Karpas-422 (cell line): ENCODE data around the gene RP9. TPM values are rescaled to one million over a fixed set of nuclear protein-coding genes. Genes with fewer than 3 reads are reported as not detected.
A peak's percentile ranks its signal among the peaks of the same experiment; 100 is the strongest.

Source experiments
- DNase-seq: peaks from one replicate; pipeline ENCODE4 v3.0.0-alpha.2; 2015
- H2AFZ ChIP-seq: fragments of 200-600 bp; sonication (generic); 2 replicates; pipeline ENCODE4 v1.6.1; 2014; ENCODE audit warnings: antibody characterized with exemption, low read length, mixed read lengths
- H3K27ac ChIP-seq: fragments of 200-600 bp; sonication (generic); 2 replicates; pipeline ENCODE4 v1.5.1; 2014; ENCODE audit warnings: mild to moderate bottlenecking, low read length, moderate library complexity
- H3K27me3 ChIP-seq: fragments of 200-600 bp; sonication (generic); 2 replicates; pipeline ENCODE4 v1.6.1; 2014; ENCODE audit warnings: low read length, mixed read lengths
- H3K36me3 ChIP-seq: fragments of 200-600 bp; sonication (generic); 2 replicates; pipeline ENCODE4 v1.6.1; 2014; ENCODE audit warnings: low read length, mixed read lengths; ENCODE audit not compliant: insufficient read depth
- H3K4me1 ChIP-seq: fragments of 200-600 bp; sonication (generic); 2 replicates; pipeline ENCODE4 v1.6.1; 2014; ENCODE audit warnings: mild to moderate bottlenecking, low read length, mixed read lengths
- H3K4me2 ChIP-seq: fragments of 200-600 bp; sonication (generic); 2 replicates; pipeline ENCODE4 v1.6.1; 2014; ENCODE audit warnings: low read length, low read depth, mild to moderate bottlenecking; ENCODE audit not compliant: poor library complexity, severe bottlenecking
- H3K4me3 ChIP-seq: fragments of 200-600 bp; sonication (generic); 2 replicates; pipeline ENCODE4 v1.5.1; 2014; ENCODE audit warnings: mild to moderate bottlenecking, antibody characterized with exemption, low read length, mixed read lengths
- H3K79me2 ChIP-seq: fragments of 200-600 bp; sonication (generic); 2 replicates; pipeline ENCODE4 v1.6.1; 2014; ENCODE audit warnings: mild to moderate bottlenecking, low read length, mixed read lengths
- H3K9ac ChIP-seq: fragments of 200-600 bp; sonication (generic); 2 replicates; pipeline ENCODE4 v1.6.0; 2014; ENCODE audit warnings: low read length
- H3K9me2 ChIP-seq: fragments of 200-600 bp; sonication (generic), shearing (Covaris generic); replicated peaks from 2 replicates; pipeline ENCODE4 v1.6.0; 2014; ENCODE audit warnings: mild to moderate bottlenecking, low read length, moderate library complexity; ENCODE audit not compliant: insufficient read depth
- H3K9me3 ChIP-seq: fragments of 300-700, 200-600 bp; sonication (generic); 2 replicates; pipeline ENCODE4 v1.6.1; 2014; ENCODE audit warnings: low read length, mixed read lengths
- H4K20me1 ChIP-seq: fragments of 200-600 bp; sonication (generic); 2 replicates; pipeline ENCODE4 v1.6.1; 2014; ENCODE audit warnings: mild to moderate bottlenecking, antibody characterized with exemption, low read length, low read depth; ENCODE audit not compliant: insufficient read depth
- total RNA-seq: library from RNA; depleted of rRNA; stranded (reverse); fragments of >200 nt; shearing (Covaris generic); gene quantifications from 2 replicates; pipeline ENCODE4 v1.2.3, GENCODE V29; 2014; ENCODE audit warnings: low replicate concordance

Gene RP9
- total RNA-seq, 1 experiment from 2014 or later = 10.3 TPM

- Histone ChIP-seq H4K20me1 (no peaks in the 10 kb centered on the region), H2AFZ (no peak overlapping the region), H3K9me3 (peaks cover 4% of the 10 kb centered on the region; the same call in 1 of the 2 replicates), H3K4me3 (no peak overlapping the region), H3K27ac (no peak overlapping the region), H3K9ac (no peak overlapping the region), H3K27me3 (no peaks in the 10 kb centered on the region), H3K79me2 (no peaks in the 10 kb centered on the region), H3K9me2 (no peaks in the 10 kb centered on the region), H3K36me3 (no peaks in the 10 kb centered on the region), H3K4me1 (peaks cover 2% of the 10 kb centered on the region), H3K4me2 (no peak overlapping the region)
- DNase-seq = no peak
These were observed 5.8 kb upstream of the RP9 start for GRCh38 chr7:33114976-33115375.

DNA sequence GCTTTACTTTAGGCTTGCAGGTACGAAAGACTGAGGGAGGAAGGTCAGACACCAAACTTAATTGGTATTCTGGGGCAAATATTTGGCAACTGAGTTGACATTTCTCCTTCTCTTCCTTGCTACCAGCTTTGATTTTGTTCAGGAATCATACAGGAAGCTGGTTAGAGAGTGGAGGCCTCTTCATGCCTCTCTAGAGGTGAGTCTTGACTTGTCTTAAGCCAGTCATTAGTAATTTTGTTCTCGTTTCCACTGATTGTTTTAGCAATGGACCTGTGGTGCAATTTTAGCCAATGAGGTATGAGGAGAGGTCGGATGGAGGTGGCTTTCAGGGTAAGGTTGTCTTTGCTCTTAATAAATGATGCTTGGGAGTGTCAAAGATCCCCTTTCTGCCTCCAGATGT is 2.4 kb upstream of the RP9 start:
- Histone ChIP-seq H3K9me3 (no peaks in the 10 kb centered on the region), H3K4me1 (peaks cover 24% of the 10 kb centered on the region), H3K27ac (no peak overlapping the region), H3K9ac (no peak overlapping the region), H2AFZ (no peak overlapping the region), H3K4me2 (no peak overlapping the region), H3K4me3 (no peak overlapping the region), H3K27me3 (no peaks in the 10 kb centered on the region), H4K20me1 (peaks cover 9% of the 10 kb centered on the region; the same call in 1 of the 2 replicates), H3K79me2 (peaks cover 25% of the 10 kb centered on the region), H3K9me2 (no peaks in the 10 kb centered on the region), H3K36me3 (no peaks in the 10 kb centered on the region)
- DNase-seq = no peak

- Histone ChIP-seq H3K9ac (peak overlapping the region; percentile 60), H4K20me1 (peaks cover 15% of the 10 kb centered on the region; the same call in 1 of the 2 replicates), H3K79me2 (peaks cover 42% of the 10 kb centered on the region), H3K27me3 (no peaks in the 10 kb centered on the region), H3K36me3 (no peaks in the 10 kb centered on the region), H3K4me1 (peaks cover 29% of the 10 kb centered on the region), H3K9me2 (no peaks in the 10 kb centered on the region), H3K9me3 (no peaks in the 10 kb centered on the region), H3K4me3 (peak overlapping the region; percentile 67), H3K27ac (no peak overlapping the region), H3K4me2 (peak overlapping the region; percentile 76), H2AFZ (peak overlapping the region; percentile 91; the same call in 1 of the 2 replicates)
- DNase-seq = no peak
These were observed 594 bp upstream of the RP9 start for GRCh38 chr7:33109758-33110238.

DNA sequence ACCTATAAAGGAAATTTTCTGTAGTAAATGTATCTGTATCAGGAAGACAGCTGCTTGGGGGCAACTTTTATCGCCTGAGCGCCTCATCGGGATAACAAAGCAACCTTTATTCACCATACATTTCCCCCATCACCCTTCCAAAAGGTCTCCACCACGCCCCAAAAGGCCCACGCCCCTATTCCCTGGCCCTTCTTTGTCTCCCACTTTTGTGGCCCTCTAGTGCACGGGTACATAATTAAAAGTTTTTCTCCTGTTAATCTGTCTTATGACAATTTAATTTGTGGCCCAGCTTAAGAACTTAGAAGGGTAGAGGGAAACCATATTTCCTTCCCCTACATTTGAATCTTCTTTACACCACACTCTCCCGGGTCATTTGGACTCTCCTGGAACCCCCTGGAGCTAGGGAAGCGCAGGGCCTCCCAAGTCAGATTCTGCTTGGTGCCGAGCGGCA is 625 bp downstream of the RP9 start:
- H3K4me1 ChIP-seq = peaks cover 29% of the 10 kb centered on the region
- peak overlapping the region; percentile 84 for H3K4me3 ChIP-seq
- H3K9ac ChIP-seq = peak overlapping the region; percentile 95
- peak overlapping the region; percentile 4; the same call in 1 of the 2 replicates for H3K27ac ChIP-seq
- DNase-seq = peak; percentile 67
- peaks cover 15% of the 10 kb centered on the region; the same call in 1 of the 2 replicates for H4K20me1 ChIP-seq
- H3K27me3 ChIP-seq = no peaks in the 10 kb centered on the region
- peak overlapping the region; percentile 79 for H3K4me2 ChIP-seq
- H3K9me2 ChIP-seq = no peaks in the 10 kb centered on the region
- H3K9me3 ChIP-seq = no peaks in the 10 kb centered on the region
- H2AFZ ChIP-seq = peak overlapping the region; percentile 81
- no peaks in the 10 kb centered on the region for H3K36me3 ChIP-seq
- peaks cover 54% of the 10 kb centered on the region for H3K79me2 ChIP-seq

DNA sequence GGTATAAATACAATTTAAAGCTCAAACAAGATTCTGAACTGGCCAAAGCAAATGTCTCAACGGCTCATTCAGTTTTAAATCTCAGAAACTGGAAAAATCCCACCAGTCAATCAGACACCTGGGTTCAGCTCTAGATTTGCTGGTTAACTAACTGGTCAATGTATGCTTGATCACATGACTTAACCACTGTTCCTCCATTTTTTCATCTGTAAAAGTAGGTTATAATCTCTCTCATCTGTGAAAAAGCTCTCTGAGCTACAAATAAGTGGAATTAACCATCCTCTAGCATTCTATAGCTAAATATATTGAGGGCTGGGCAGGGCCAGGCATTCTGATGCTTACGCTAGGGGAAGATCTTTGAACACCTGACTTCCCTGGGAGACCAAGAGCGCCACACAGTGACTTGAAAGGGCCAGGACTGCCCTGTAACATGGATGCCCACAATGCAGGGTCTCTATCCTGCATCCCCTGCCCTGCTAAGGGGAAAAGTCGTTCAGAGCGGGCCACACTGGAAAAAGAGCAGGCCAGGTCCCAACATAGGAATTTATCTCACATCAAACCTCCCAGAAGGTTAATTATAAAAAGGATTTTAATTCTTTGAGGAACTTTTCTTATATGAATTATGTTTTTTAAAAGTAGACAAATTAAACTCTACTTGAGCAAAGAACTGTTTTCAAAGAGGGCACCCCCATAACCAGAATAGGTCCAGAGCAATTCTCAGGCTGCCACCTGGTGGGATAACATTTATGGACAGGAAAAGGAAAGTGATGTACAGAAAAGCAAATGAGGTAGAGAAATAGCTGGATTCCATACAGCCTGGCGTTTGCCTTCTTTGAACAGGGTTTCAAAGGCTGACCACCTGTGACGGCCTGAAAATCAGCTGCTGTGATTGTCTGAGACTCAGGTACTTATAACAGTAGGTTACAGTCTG is 1.8 kb downstream of the RP9 start:
- no peak overlapping the region for H2AFZ ChIP-seq
- H3K9me3 ChIP-seq = no peaks in the 10 kb centered on the region
- DNase-seq = peak; percentile 74
- peak overlapping the region; percentile 84 for H3K4me3 ChIP-seq
- H3K4me2 ChIP-seq = peak overlapping the region; percentile 79
- H3K9ac ChIP-seq = peak overlapping the region; percentile 95
- H3K36me3 ChIP-seq = no peaks in the 10 kb centered on the region
- H3K27ac ChIP-seq = no peak overlapping the region
- peaks cover 66% of the 10 kb centered on the region for H3K79me2 ChIP-seq
- H4K20me1 ChIP-seq = peaks cover 15% of the 10 kb centered on the region; the same call in 1 of the 2 replicates
- H3K9me2 ChIP-seq = no peaks in the 10 kb centered on the region
- peaks cover 29% of the 10 kb centered on the region for H3K4me1 ChIP-seq
- H3K27me3 ChIP-seq = no peaks in the 10 kb centered on the region

DNA sequence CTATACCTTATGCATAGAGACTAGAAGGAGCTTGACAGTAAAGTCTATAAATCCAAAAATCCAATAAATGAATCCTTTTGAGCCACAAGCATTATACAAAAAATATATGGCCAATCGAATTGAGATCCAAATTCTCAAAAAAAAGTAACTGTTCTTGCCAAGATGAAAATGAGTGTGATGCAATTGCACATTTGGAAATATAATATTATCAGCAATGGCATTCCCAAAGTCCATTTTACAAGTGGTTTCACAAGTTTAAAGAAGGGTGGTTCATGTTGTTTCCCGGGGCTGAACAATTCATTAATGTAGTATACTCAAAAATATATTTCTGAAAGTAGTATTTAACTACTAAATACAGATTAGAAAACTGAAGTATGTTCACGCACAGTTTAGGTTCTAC is 7.3 kb downstream of the RP9 start:
- Histone ChIP-seq H3K9me3 (no peaks in the 10 kb centered on the region), H3K27me3 (no peaks in the 10 kb centered on the region), H3K36me3 (peaks cover 16% of the 10 kb centered on the region; the same call in 1 of the 2 replicates), H3K4me3 (no peak overlapping the region), H3K4me1 (peaks cover 26% of the 10 kb centered on the region), H4K20me1 (peaks cover 14% of the 10 kb centered on the region; the same call in 1 of the 2 replicates), H3K9me2 (no peaks in the 10 kb centered on the region), H3K4me2 (no peak overlapping the region), H3K79me2 (peaks cover 69% of the 10 kb centered on the region), H3K9ac (no peak overlapping the region), H2AFZ (no peak overlapping the region), H3K27ac (no peak overlapping the region)
- no peak for DNase-seq

DNA sequence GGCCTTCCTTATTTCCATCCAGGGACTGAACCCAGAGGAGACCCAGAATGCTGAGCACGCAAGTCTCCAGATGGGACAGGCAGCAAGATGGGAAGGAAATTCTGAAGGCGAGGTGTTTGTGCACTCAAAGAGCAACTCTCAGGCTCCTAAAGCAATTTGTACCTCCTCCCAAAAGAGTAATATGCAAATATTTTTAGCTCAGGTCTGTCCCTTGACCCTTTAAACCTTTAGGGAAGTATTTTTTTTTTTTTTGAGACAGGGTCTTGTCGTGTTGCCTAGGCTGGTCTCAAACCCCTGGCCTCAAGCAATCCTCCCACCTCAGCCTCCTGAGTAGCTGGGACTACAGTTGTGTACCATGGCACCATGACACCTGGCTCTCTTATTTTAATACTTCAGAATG is 8.4 kb downstream of the RP9 start:
- DNase-seq = no peak
- Histone ChIP-seq H3K4me1 (peaks cover 19% of the 10 kb centered on the region), H3K4me2 (no peak overlapping the region)

More for the DNA sequence above, 8.4 kb downstream of the RP9 start:
- H3K27ac ChIP-seq = no peak overlapping the region
- peaks cover 24% of the 10 kb centered on the region; the same call in 1 of the 2 replicates for H3K36me3 ChIP-seq
- peaks cover 58% of the 10 kb centered on the region for H3K79me2 ChIP-seq
- no peak overlapping the region for H3K4me3 ChIP-seq
- H3K9me2 ChIP-seq = no peaks in the 10 kb centered on the region
- no peaks in the 10 kb centered on the region for H3K9me3 ChIP-seq
- no peak overlapping the region for H3K9ac ChIP-seq
- no peak overlapping the region for H2AFZ ChIP-seq
- H3K27me3 ChIP-seq = no peaks in the 10 kb centered on the region
- H4K20me1 ChIP-seq = peaks cover 9% of the 10 kb centered on the region; the same call in 1 of the 2 replicates
